BLaER1 treated with 17β-estradiol and CSF1 and Interleukin-3, amounts not matched to agents 10 nM and 100 nM (cell line): Measurements from ENCODE around the gene NUDT4.

Experiments used
- H3K27ac ChIP-seq, 11 experiments: shearing (Covaris generic); formaldehyde crosslinking; 2 replicates each; pipeline ENCODE4 v1.8.1; 2022
- H3K27me3 ChIP-seq, 11 experiments: shearing (Covaris generic); formaldehyde crosslinking; 2 replicates each; pipeline ENCODE4 v1.8.1; 2022
- H3K36me3 ChIP-seq, 11 experiments: shearing (Covaris generic); formaldehyde crosslinking; 2 replicates each; pipeline ENCODE4 v1.8.1; 2022
- H3K4me1 ChIP-seq, 10 experiments: shearing (Covaris generic); formaldehyde crosslinking; 2 replicates each; pipeline ENCODE4 v1.8.1; 2022
- H3K4me2 ChIP-seq, 11 experiments: shearing (Covaris generic); formaldehyde crosslinking; 2 replicates each; pipeline ENCODE4 v1.8.1; 2022
- H3K4me3 ChIP-seq, 10 experiments: shearing (Covaris generic); formaldehyde crosslinking; 2 replicates each; pipeline ENCODE4 v1.8.1; 2022
- H3K9ac ChIP-seq, 11 experiments: shearing (Covaris generic); formaldehyde crosslinking; 2 replicates each; pipeline ENCODE4 v1.8.1; 2022
- H3K9me3 ChIP-seq, 11 experiments: shearing (Covaris generic); formaldehyde crosslinking; replicated peaks in 1 of 11; 2 replicates each; pipeline ENCODE4 v1.8.1; 2022
- H4K20me1 ChIP-seq, 11 experiments: shearing (Covaris generic); formaldehyde crosslinking; 2 replicates each; pipeline ENCODE4 v1.8.1; 2022
- Cebpa-rat ChIP-seq, 11 experiments: shearing (Covaris generic); IDR thresholded peaks; 2 replicates each; pipeline ENCODE4 v1.8.1; 2022

The NUDT4 gene

GRCh38 chr12:93441081-93441616, 63.4 kb downstream of the NUDT4 start:
- Histone ChIP-seq H3K9me3 (no peaks in the 10 kb centered on the region), H3K4me1 (peaks cover 46 to 54% (median 53%) of the 10 kb centered on the region in 10 experiments), H3K4me2 (peak overlapping the region; percentile 76 to 92 (median 86)), H3K9ac (peak overlapping the region; percentile 95 to 100 (median 99)), H3K27me3 (no peaks in the 10 kb centered on the region), H3K27ac (peak overlapping the region; percentile 96 to 100 (median 99)), H4K20me1 (peaks cover 48 to 55% (median 53%) of the 10 kb centered on the region in 11 experiments), H3K4me3 (peak overlapping the region; percentile 91 to 100 (median 97)), H3K36me3 (peaks cover 0 to 8% (median 0%) of the 10 kb centered on the region in 11 experiments; a peak in 4 of 22 replicates)
- TF ChIP-seq Cebpa-rat (IDR thresholded peaks at IDR 0.05), result no peak

DNA sequence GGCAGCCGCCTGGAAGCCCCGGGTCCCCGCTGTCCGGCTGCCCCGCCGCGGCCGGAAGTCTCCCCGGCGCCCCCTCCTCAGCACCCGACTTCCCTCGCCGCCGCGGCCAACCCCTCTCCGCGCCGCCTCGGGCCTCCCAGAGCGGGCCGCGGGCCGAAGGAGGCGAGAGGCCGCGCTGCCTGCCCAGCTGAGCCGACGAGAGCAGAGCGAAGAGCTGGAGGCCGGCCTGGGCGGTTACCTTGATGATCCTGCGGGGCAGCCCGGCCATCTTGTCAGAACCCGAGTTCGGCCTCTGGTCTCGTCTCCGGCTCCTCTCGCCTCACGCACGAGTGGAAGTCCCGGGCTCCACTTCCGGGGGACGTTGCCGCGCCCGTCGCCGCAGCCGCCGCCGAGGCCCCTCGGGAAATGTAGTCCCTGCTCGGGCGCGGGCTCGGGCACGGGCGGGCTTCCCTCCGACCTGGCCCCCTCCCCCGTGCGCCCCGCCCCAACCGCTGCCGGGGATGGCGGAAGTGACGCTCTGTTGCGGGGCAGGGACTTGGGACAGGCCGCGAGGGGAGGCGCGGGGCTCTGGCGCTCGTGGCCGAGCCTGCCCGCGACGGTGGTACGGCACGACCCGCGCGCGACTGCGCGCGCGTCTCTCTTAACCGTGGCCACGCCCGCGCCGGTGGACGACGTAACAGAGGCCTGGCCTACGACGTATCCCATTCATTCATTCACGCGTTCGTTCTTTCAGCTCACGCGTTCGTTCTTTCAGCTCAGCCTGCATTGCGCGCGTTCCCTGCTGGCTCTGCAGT, 64.1 kb downstream of the NUDT4 start, which contains the start of gene UBE2N:
UBE2N (minus strand) TSS at position 331 of the 794 bp plus-strand sequence; CDS start at position 268, 63 bp downstream.
- no peaks in the 10 kb centered on the region for H3K9me3 ChIP-seq
- peak within 1 kb of the TSS; percentile 95 to 100 (median 99) for H3K9ac ChIP-seq
- peaks cover 41 to 49% (median 47%) of the 10 kb centered on the region in 11 experiments for H4K20me1 ChIP-seq
- peak within 1 kb of the TSS; percentile 83 to 98 (median 91) for H3K4me2 ChIP-seq
- peaks cover 0 to 8% (median 0%) of the 10 kb centered on the region in 11 experiments; a peak in 4 of 22 replicates for H3K36me3 ChIP-seq
- no peak for TF ChIP-seq Cebpa-rat (IDR thresholded peaks at IDR 0.05)
- peak within 1 kb of the TSS; percentile 96 to 100 (median 99) for H3K27ac ChIP-seq
- H3K27me3 ChIP-seq, result no peaks in the 10 kb centered on the region
- H3K4me1 ChIP-seq, result peaks cover 39 to 47% (median 46%) of the 10 kb centered on the region in 10 experiments
- H3K4me3 ChIP-seq, result peak within 1 kb of the TSS; percentile 91 to 100 (median 97)

- H3K27ac ChIP-seq, result peak overlapping the region; percentile 96 to 100 (median 99)
- peaks cover 32 to 40% (median 38%) of the 10 kb centered on the region in 11 experiments for H4K20me1 ChIP-seq
- H3K4me3 ChIP-seq, result peak overlapping the region; percentile 91 to 100 (median 97)
- H3K9me3 ChIP-seq, result no peaks in the 10 kb centered on the region
- H3K9ac ChIP-seq, result peak overlapping the region; percentile 95 to 100 (median 99)
- peak overlapping the region; percentile 77 to 98 (median 90) for H3K4me2 ChIP-seq
- H3K4me1 ChIP-seq, result peaks cover 30 to 40% (median 38%) of the 10 kb centered on the region in 10 experiments
- TF ChIP-seq Cebpa-rat (IDR thresholded peaks at IDR 0.05), result no peak
- H3K36me3 ChIP-seq, result peaks cover 0 to 5% (median 0%) of the 10 kb centered on the region in 11 experiments; a peak in 3 of 22 replicates
- H3K27me3 ChIP-seq, result no peaks in the 10 kb centered on the region
Observed at GRCh38 chr12:93442411-93443340, 65.0 kb downstream of the NUDT4 start.

DNA sequence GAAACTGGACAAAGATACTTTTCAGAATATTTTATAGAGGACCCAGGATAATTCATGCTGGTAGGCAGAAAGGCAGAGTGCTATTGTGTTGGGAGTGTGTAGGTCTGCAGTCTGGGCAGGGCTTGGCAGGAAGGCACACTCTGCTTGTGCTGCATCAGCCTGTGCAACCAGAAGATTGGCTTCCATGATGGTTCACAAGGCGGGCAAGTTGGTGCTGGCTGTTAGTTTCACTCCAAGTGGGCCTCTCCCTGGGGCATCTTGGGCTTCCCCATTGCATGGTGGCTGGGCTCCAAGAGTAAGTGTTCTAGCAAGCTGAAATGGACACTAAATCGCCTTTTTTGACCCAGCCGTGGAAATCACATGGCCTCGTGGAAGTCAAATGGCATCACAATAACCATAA, 65.9 kb downstream of the NUDT4 start:
- H3K4me2 ChIP-seq, result peak overlapping the region in 7 of 11 experiments; percentile 77 to 98 (median 93); a peak in 10 of 22 replicates
- H4K20me1 ChIP-seq, result peaks cover 23 to 31% (median 29%) of the 10 kb centered on the region in 11 experiments; a peak in 21 of 22 replicates
- H3K4me1 ChIP-seq, result peaks cover 25 to 41% (median 32%) of the 10 kb centered on the region in 10 experiments
- H3K36me3 ChIP-seq, result peaks cover 0 to 5% (median 0%) of the 10 kb centered on the region in 11 experiments; a peak in 1 of 22 replicates
- H3K9me3 ChIP-seq, result no peaks in the 10 kb centered on the region
- no peak overlapping the region for H3K27ac ChIP-seq
- H3K27me3 ChIP-seq, result no peaks in the 10 kb centered on the region
- H3K4me3 ChIP-seq, result no peak overlapping the region
- no peak overlapping the region for H3K9ac ChIP-seq
- TF ChIP-seq Cebpa-rat (IDR thresholded peaks at IDR 0.05), result no peak

GRCh38 chr12:93447555-93448290, 70.0 kb downstream of the NUDT4 start:
- H4K20me1 ChIP-seq, result no peaks in the 10 kb centered on the region
- H3K9ac ChIP-seq, result no peak overlapping the region
- H3K4me3 ChIP-seq, result no peak overlapping the region
- no peak for TF ChIP-seq Cebpa-rat (IDR thresholded peaks at IDR 0.05)
- H3K4me1 ChIP-seq, result peaks cover 21 to 34% (median 24%) of the 10 kb centered on the region in 10 experiments
- no peaks in the 10 kb centered on the region for H3K36me3 ChIP-seq
- peak overlapping the region in 3 of 11 experiments; percentile 18 to 53 (median 35); a peak in 6 of 22 replicates for H3K4me2 ChIP-seq
- H3K9me3 ChIP-seq, result peaks cover 5 to 21% (median 9%) of the 10 kb centered on the region in 11 experiments; a peak in 14 of 22 replicates
- no peak overlapping the region for H3K27ac ChIP-seq
- H3K27me3 ChIP-seq, result no peaks in the 10 kb centered on the region

- Histone ChIP-seq H3K9ac (0 out of 22 replicates have a peak overlapping the region, but pooled peaks of 1 of the 11 experiments have one; percentile 18), H3K36me3 (no peaks in the 10 kb centered on the region), H4K20me1 (no peaks in the 10 kb centered on the region), H3K9me3 (peaks cover 5 to 21% (median 9%) of the 10 kb centered on the region in 11 experiments; a peak in 14 of 22 replicates), H3K4me1 (peaks cover 15 to 24% (median 18%) of the 10 kb centered on the region in 10 experiments), H3K4me2 (peak overlapping the region; percentile 18 to 71 (median 52); a peak in 19 of 22 replicates), H3K27ac (no peak overlapping the region), H3K4me3 (no peak overlapping the region), H3K27me3 (no peaks in the 10 kb centered on the region)
- no peak for TF ChIP-seq Cebpa-rat (IDR thresholded peaks at IDR 0.05)
Observed at GRCh38 chr12:93448796-93449195, 71.1 kb downstream of the NUDT4 start.

DNA sequence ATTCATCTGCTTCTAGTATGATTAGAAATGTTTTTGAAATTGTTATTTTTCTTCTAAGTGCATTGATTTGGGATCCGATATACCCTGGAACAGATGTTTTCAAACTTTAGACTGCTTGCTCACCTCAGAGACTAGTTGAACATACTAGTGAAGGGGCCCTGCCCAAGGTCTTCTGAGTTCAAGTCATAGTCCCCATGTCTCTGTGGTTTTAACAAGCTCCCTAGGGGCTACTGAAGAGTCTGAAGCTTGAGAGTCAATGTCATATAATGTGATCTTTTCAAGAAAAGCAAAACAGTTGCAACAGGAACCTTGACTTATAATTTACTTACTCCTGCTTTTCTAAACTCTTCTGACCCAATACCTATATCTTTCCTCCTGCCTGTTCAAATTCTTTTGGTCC, 71.6 kb downstream of the NUDT4 start:
- Histone ChIP-seq H4K20me1 (no peaks in the 10 kb centered on the region), H3K27ac (no peak overlapping the region), H3K4me2 (peak overlapping the region in 10 of 11 experiments; percentile 21 to 71 (median 54); a peak in 19 of 22 replicates), H3K36me3 (no peaks in the 10 kb centered on the region), H3K27me3 (no peaks in the 10 kb centered on the region), H3K4me3 (no peak overlapping the region), H3K9ac (0 out of 22 replicates have a peak overlapping the region, but pooled peaks of 1 of the 11 experiments have one; percentile 18), H3K9me3 (peaks cover 5 to 21% (median 9%) of the 10 kb centered on the region in 11 experiments; a peak in 14 of 22 replicates), H3K4me1 (peaks cover 15 to 24% (median 18%) of the 10 kb centered on the region in 10 experiments)
- TF ChIP-seq Cebpa-rat (IDR thresholded peaks at IDR 0.05), result no peak
